OCI-LY1 (cell line): ENCODE measurements around the gene LETM1.

Experiments used
- CTCF ChIP-seq: fragments of 200-600 bp; sonication (generic), shearing (Covaris generic); IDR thresholded peaks from 2 replicates; pipeline ENCODE4 v1.5.1; 2017; ENCODE audit warnings: mild to moderate bottlenecking, antibody characterized with exemption, low read length, moderate library complexity, mixed read lengths
- EZH2 ChIP-seq: fragments of 200-600 bp; sonication (generic), shearing (Covaris generic); IDR thresholded peaks from 2 replicates; pipeline ENCODE4 v1.8.0; 2017; ENCODE audit warnings: borderline replicate concordance, mixed run types, mild to moderate bottlenecking, antibody characterized with exemption, low read length, moderate library complexity, mixed read lengths

- TF ChIP-seq CTCF (no peak), EZH2 (no peak)
These were observed 40.6 kb downstream of the LETM1 start for GRCh38 chr4:1815096-1815996.
